ENCODE results near the gene DOCK11.

DNA sequence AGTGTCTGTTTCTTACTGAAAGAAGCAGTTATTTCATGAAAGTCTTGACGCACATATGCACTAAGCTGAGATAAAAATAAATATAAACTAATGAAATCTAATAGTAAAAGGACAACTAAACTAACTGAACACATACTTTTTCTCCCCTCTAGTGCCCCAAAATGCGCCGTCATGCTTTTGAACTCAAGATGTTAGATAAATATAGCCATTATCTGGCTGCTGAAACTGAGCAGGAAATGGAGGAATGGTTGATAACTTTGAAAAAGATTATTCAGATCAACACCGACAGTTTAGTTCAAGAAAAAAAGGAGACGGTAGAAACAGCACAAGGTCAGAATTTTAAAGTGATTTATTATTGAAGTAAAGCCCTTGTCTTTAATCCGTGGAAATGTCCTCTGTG lies 70.2 kb downstream of the DOCK11 start:
- TF ChIP-seq, protein P1, sequence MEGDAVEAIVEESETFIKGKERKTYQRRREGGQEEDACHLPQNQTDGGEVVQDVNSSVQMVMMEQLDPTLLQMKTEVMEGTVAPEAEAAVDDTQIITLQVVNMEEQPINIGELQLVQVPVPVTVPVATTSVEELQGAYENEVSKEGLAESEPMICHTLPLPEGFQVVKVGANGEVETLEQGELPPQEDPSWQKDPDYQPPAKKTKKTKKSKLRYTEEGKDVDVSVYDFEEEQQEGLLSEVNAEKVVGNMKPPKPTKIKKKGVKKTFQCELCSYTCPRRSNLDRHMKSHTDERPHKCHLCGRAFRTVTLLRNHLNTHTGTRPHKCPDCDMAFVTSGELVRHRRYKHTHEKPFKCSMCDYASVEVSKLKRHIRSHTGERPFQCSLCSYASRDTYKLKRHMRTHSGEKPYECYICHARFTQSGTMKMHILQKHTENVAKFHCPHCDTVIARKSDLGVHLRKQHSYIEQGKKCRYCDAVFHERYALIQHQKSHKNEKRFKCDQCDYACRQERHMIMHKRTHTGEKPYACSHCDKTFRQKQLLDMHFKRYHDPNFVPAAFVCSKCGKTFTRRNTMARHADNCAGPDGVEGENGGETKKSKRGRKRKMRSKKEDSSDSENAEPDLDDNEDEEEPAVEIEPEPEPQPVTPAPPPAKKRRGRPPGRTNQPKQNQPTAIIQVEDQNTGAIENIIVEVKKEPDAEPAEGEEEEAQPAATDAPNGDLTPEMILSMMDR (IDR thresholded peaks at IDR 0.05; ENCODE audit: insufficient read depth, low read length): no peak
- TF ChIP-seq, protein P2, sequence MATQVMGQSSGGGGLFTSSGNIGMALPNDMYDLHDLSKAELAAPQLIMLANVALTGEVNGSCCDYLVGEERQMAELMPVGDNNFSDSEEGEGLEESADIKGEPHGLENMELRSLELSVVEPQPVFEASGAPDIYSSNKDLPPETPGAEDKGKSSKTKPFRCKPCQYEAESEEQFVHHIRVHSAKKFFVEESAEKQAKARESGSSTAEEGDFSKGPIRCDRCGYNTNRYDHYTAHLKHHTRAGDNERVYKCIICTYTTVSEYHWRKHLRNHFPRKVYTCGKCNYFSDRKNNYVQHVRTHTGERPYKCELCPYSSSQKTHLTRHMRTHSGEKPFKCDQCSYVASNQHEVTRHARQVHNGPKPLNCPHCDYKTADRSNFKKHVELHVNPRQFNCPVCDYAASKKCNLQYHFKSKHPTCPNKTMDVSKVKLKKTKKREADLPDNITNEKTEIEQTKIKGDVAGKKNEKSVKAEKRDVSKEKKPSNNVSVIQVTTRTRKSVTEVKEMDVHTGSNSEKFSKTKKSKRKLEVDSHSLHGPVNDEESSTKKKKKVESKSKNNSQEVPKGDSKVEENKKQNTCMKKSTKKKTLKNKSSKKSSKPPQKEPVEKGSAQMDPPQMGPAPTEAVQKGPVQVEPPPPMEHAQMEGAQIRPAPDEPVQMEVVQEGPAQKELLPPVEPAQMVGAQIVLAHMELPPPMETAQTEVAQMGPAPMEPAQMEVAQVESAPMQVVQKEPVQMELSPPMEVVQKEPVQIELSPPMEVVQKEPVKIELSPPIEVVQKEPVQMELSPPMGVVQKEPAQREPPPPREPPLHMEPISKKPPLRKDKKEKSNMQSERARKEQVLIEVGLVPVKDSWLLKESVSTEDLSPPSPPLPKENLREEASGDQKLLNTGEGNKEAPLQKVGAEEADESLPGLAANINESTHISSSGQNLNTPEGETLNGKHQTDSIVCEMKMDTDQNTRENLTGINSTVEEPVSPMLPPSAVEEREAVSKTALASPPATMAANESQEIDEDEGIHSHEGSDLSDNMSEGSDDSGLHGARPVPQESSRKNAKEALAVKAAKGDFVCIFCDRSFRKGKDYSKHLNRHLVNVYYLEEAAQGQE (IDR thresholded peaks at IDR 0.05; ENCODE audit: insufficient replicate concordance, low read depth): no peak
- TF ChIP-seq POLR2AphosphoS5 (IDR thresholded peaks at IDR 0.05; ENCODE audit: low read depth): no peak
